ENCODE results near the gene APBA2.
"Not testable (repeated sequence)": the region's sequence is repeated elsewhere in the genome, so short reads cannot be mapped to it uniquely, and the experiment has no call there.

APBA2 gene

GRCh38 chr15:29101491-29101890 lies 215.7 kb downstream of the APBA2 start:
- H3K9me3 ChIP-seq (ENCODE audit: control insufficient read depth in 5 of 5, low read length in 5 of 5): no peaks in the 10 kb centered on the region
- no peaks in the 10 kb centered on the region for H3K36me3 ChIP-seq (ENCODE audit: control insufficient read depth in 5 of 5, insufficient read depth in 5 of 5, low read length in 5 of 5)
- H3K4me3 ChIP-seq (ENCODE audit: low read depth in 1 of 5, low read length in 5 of 5): no peak overlapping the region
- no peak overlapping the region for H3K27ac ChIP-seq (ENCODE audit: low read depth, low read length)
- peaks cover 0 to 2% (median 0%) of the 10 kb centered on the region in 5 donors for H3K27me3 ChIP-seq (ENCODE audit: control insufficient read depth in 5 of 5, insufficient read depth in 4 of 5, low read length in 5 of 5)
- H3K9ac ChIP-seq (ENCODE audit: low read length in 5 of 5): no peak overlapping the region
- peaks cover 0 to 10% (median 8%) of the 10 kb centered on the region in 5 donors for H3K4me1 ChIP-seq (ENCODE audit: control insufficient read depth in 5 of 5, insufficient read depth in 5 of 5, low read length in 5 of 5)

- not testable (repeated sequence) for H3K9me3 ChIP-seq (ENCODE audit: control insufficient read depth in 5 of 5, low read length in 5 of 5); H3K4me3 ChIP-seq (ENCODE audit: low read depth in 1 of 5, low read length in 5 of 5); H3K4me1 ChIP-seq (ENCODE audit: control insufficient read depth in 5 of 5, insufficient read depth in 5 of 5, low read length in 5 of 5); H3K36me3 ChIP-seq (ENCODE audit: control insufficient read depth in 5 of 5, insufficient read depth in 5 of 5, low read length in 5 of 5); H3K27ac ChIP-seq (ENCODE audit: low read depth, low read length); H3K9ac ChIP-seq (ENCODE audit: low read length in 5 of 5); H3K27me3 ChIP-seq (ENCODE audit: control insufficient read depth in 5 of 5, insufficient read depth in 4 of 5, low read length in 5 of 5)
These were observed 216.5 kb downstream of the APBA2 start for GRCh38 chr15:29102173-29102794.

GRCh38 chr15:29102911-29103823 lies 217.4 kb downstream of the APBA2 start:
- Histone ChIP-seq H3K9ac (ENCODE audit: low read length in 5 of 5) (peak overlapping the region in 1 of 5 donors; percentile 4), H3K27me3 (ENCODE audit: control insufficient read depth in 5 of 5, insufficient read depth in 4 of 5, low read length in 5 of 5) (peaks cover 0 to 2% (median 0%) of the 10 kb centered on the region in 5 donors), H3K4me1 (ENCODE audit: control insufficient read depth in 5 of 5, insufficient read depth in 5 of 5, low read length in 5 of 5) (peaks cover 0 to 10% (median 8%) of the 10 kb centered on the region in 5 donors), H3K9me3 (ENCODE audit: control insufficient read depth in 5 of 5, low read length in 5 of 5) (no peaks in the 10 kb centered on the region), H3K4me3 (ENCODE audit: low read depth in 1 of 5, low read length in 5 of 5) (peak overlapping the region in 4 of 5 donors; percentile 17 to 56 (median 34)), H3K36me3 (ENCODE audit: control insufficient read depth in 5 of 5, insufficient read depth in 5 of 5, low read length in 5 of 5) (no peaks in the 10 kb centered on the region), H3K27ac (ENCODE audit: low read depth, low read length) (no peak overlapping the region)

- Histone ChIP-seq H3K27ac (ENCODE audit: low read depth, low read length) (no peak overlapping the region), H3K4me3 (ENCODE audit: low read depth in 1 of 5, low read length in 5 of 5) (peak overlapping the region in 4 of 5 donors; percentile 17 to 56 (median 34)), H3K9me3 (ENCODE audit: control insufficient read depth in 5 of 5, low read length in 5 of 5) (no peaks in the 10 kb centered on the region), H3K27me3 (ENCODE audit: control insufficient read depth in 5 of 5, insufficient read depth in 4 of 5, low read length in 5 of 5) (peaks cover 0 to 2% (median 0%) of the 10 kb centered on the region in 5 donors), H3K9ac (ENCODE audit: low read length in 5 of 5) (peak overlapping the region in 1 of 5 donors; percentile 4), H3K4me1 (ENCODE audit: control insufficient read depth in 5 of 5, insufficient read depth in 5 of 5, low read length in 5 of 5) (peaks cover 0 to 10% (median 8%) of the 10 kb centered on the region in 5 donors), H3K36me3 (ENCODE audit: control insufficient read depth in 5 of 5, insufficient read depth in 5 of 5, low read length in 5 of 5) (no peaks in the 10 kb centered on the region)
These were observed 218.2 kb downstream of the APBA2 start for GRCh38 chr15:29103824-29104565.

GRCh38 chr15:29104566-29104880 lies 218.7 kb downstream of the APBA2 start:
- Histone ChIP-seq H3K9me3 (ENCODE audit: control insufficient read depth in 5 of 5, low read length in 5 of 5) (no peaks in the 10 kb centered on the region), H3K36me3 (ENCODE audit: control insufficient read depth in 5 of 5, insufficient read depth in 5 of 5, low read length in 5 of 5) (no peaks in the 10 kb centered on the region), H3K27me3 (ENCODE audit: control insufficient read depth in 5 of 5, insufficient read depth in 4 of 5, low read length in 5 of 5) (peaks cover 0 to 2% (median 0%) of the 10 kb centered on the region in 5 donors), H3K27ac (ENCODE audit: low read depth, low read length) (no peak overlapping the region), H3K4me1 (ENCODE audit: control insufficient read depth in 5 of 5, insufficient read depth in 5 of 5, low read length in 5 of 5) (peaks cover 0 to 10% (median 8%) of the 10 kb centered on the region in 5 donors), H3K4me3 (ENCODE audit: low read depth in 1 of 5, low read length in 5 of 5) (no peak overlapping the region), H3K9ac (ENCODE audit: low read length in 5 of 5) (no peak overlapping the region)

GRCh38 chr15:29105151-29105854 lies 219.5 kb downstream of the APBA2 start:
- H3K27ac ChIP-seq (ENCODE audit: low read depth, low read length): no peak overlapping the region
- peaks cover 0 to 10% (median 8%) of the 10 kb centered on the region in 5 donors for H3K4me1 ChIP-seq (ENCODE audit: control insufficient read depth in 5 of 5, insufficient read depth in 5 of 5, low read length in 5 of 5)
- no peak overlapping the region for H3K9ac ChIP-seq (ENCODE audit: low read length in 5 of 5)
- peaks cover 0 to 2% (median 0%) of the 10 kb centered on the region in 5 donors for H3K27me3 ChIP-seq (ENCODE audit: control insufficient read depth in 5 of 5, insufficient read depth in 4 of 5, low read length in 5 of 5)
- H3K36me3 ChIP-seq (ENCODE audit: control insufficient read depth in 5 of 5, insufficient read depth in 5 of 5, low read length in 5 of 5): no peaks in the 10 kb centered on the region
- H3K9me3 ChIP-seq (ENCODE audit: control insufficient read depth in 5 of 5, low read length in 5 of 5): no peaks in the 10 kb centered on the region
- H3K4me3 ChIP-seq (ENCODE audit: low read depth in 1 of 5, low read length in 5 of 5): no peak overlapping the region

GRCh38 chr15:29106116-29106515 lies 220.3 kb downstream of the APBA2 start:
- H3K27me3 ChIP-seq (ENCODE audit: control insufficient read depth in 5 of 5, insufficient read depth in 4 of 5, low read length in 5 of 5): peaks cover 0 to 3% (median 0%) of the 10 kb centered on the region in 5 donors
- no peak overlapping the region for H3K27ac ChIP-seq (ENCODE audit: low read depth, low read length)
- peaks cover 0 to 10% (median 8%) of the 10 kb centered on the region in 5 donors for H3K4me1 ChIP-seq (ENCODE audit: control insufficient read depth in 5 of 5, insufficient read depth in 5 of 5, low read length in 5 of 5)
- H3K4me3 ChIP-seq (ENCODE audit: low read depth in 1 of 5, low read length in 5 of 5): no peak overlapping the region
- no peaks in the 10 kb centered on the region for H3K9me3 ChIP-seq (ENCODE audit: control insufficient read depth in 5 of 5, low read length in 5 of 5)
- H3K36me3 ChIP-seq (ENCODE audit: control insufficient read depth in 5 of 5, insufficient read depth in 5 of 5, low read length in 5 of 5): no peaks in the 10 kb centered on the region
- H3K9ac ChIP-seq (ENCODE audit: low read length in 5 of 5): no peak overlapping the region

GRCh38 chr15:29106551-29107290 lies 220.9 kb downstream of the APBA2 start:
- Histone ChIP-seq H3K4me1 (ENCODE audit: control insufficient read depth in 5 of 5, insufficient read depth in 5 of 5, low read length in 5 of 5) (peaks cover 0 to 10% (median 8%) of the 10 kb centered on the region in 5 donors), H3K9ac (ENCODE audit: low read length in 5 of 5) (no peak overlapping the region), H3K36me3 (ENCODE audit: control insufficient read depth in 5 of 5, insufficient read depth in 5 of 5, low read length in 5 of 5) (no peaks in the 10 kb centered on the region), H3K27ac (ENCODE audit: low read depth, low read length) (no peak overlapping the region), H3K27me3 (ENCODE audit: control insufficient read depth in 5 of 5, insufficient read depth in 4 of 5, low read length in 5 of 5) (peaks cover 0 to 3% (median 0%) of the 10 kb centered on the region in 5 donors), H3K4me3 (ENCODE audit: low read depth in 1 of 5, low read length in 5 of 5) (no peak overlapping the region), H3K9me3 (ENCODE audit: control insufficient read depth in 5 of 5, low read length in 5 of 5) (no peaks in the 10 kb centered on the region)

- Histone ChIP-seq H3K27ac (ENCODE audit: low read depth, low read length) (no peak overlapping the region), H3K9me3 (ENCODE audit: control insufficient read depth in 5 of 5, low read length in 5 of 5) (no peaks in the 10 kb centered on the region), H3K27me3 (ENCODE audit: control insufficient read depth in 5 of 5, insufficient read depth in 4 of 5, low read length in 5 of 5) (peaks cover 0 to 3% (median 0%) of the 10 kb centered on the region in 5 donors)
These were observed 221.6 kb downstream of the APBA2 start for GRCh38 chr15:29107291-29107890.

More at GRCh38 chr15:29107291-29107890, 221.6 kb downstream of the APBA2 start:
- no peak overlapping the region for H3K9ac ChIP-seq (ENCODE audit: low read length in 5 of 5)
- H3K4me1 ChIP-seq (ENCODE audit: control insufficient read depth in 5 of 5, insufficient read depth in 5 of 5, low read length in 5 of 5): peaks cover 0 to 10% (median 8%) of the 10 kb centered on the region in 5 donors
- no peak overlapping the region for H3K4me3 ChIP-seq (ENCODE audit: low read depth in 1 of 5, low read length in 5 of 5)
- H3K36me3 ChIP-seq (ENCODE audit: control insufficient read depth in 5 of 5, insufficient read depth in 5 of 5, low read length in 5 of 5): no peaks in the 10 kb centered on the region

Data from subcutaneous abdominal adipose tissue (tissue), 5 donors.